ENCODE results near the gene INF2.

INF2 gene

GRCh38 chr14:104644091-104644635, 45.3 kb upstream of the INF2 start:
- Histone ChIP-seq H3K9me2 (replicated peaks; ENCODE audit: insufficient read depth, low read length) (no peaks in the 10 kb centered on the region), H3K4me3 (ENCODE audit: low read length) (no peak overlapping the region), H3K9ac (ENCODE audit: low read length) (no peak overlapping the region), H3K36me3 (replicated peaks; ENCODE audit: insufficient read depth, low read length) (no peaks in the 10 kb centered on the region), H3K4me2 (ENCODE audit: low read depth, low read length) (no peak overlapping the region), H3K79me2 (ENCODE audit: low read length) (no peaks in the 10 kb centered on the region), H3K4me1 (ENCODE audit: low read length) (no peaks in the 10 kb centered on the region), H2AFZ (ENCODE audit: low read length) (no peak overlapping the region), H3F3A (ENCODE audit: insufficient read depth, low read length) (no peaks in the 10 kb centered on the region), H4K20me1 (ENCODE audit: insufficient read depth, low read length) (no peaks in the 10 kb centered on the region), H3K9me3 (replicated peaks; ENCODE audit: insufficient read depth, low read length) (no peaks in the 10 kb centered on the region), H3K27ac (ENCODE audit: low read length) (no peak overlapping the region), H3K27me3 (replicated peaks; ENCODE audit: insufficient read depth, low read length) (peaks cover 31% of the 10 kb centered on the region)
- no peak for DNase-seq
- no peak for TF ChIP-seq EZH2phosphoT487 (IDR thresholded peaks at IDR 0.05; ENCODE audit: low read length)
- no peak for TF ChIP-seq EZH2 (optimal IDR thresholded peaks at IDR 0.05; ENCODE audit: low read depth, low read length)
- no peak for TF ChIP-seq CTCF (IDR thresholded peaks at IDR 0.05; ENCODE audit: low read length)

DNA sequence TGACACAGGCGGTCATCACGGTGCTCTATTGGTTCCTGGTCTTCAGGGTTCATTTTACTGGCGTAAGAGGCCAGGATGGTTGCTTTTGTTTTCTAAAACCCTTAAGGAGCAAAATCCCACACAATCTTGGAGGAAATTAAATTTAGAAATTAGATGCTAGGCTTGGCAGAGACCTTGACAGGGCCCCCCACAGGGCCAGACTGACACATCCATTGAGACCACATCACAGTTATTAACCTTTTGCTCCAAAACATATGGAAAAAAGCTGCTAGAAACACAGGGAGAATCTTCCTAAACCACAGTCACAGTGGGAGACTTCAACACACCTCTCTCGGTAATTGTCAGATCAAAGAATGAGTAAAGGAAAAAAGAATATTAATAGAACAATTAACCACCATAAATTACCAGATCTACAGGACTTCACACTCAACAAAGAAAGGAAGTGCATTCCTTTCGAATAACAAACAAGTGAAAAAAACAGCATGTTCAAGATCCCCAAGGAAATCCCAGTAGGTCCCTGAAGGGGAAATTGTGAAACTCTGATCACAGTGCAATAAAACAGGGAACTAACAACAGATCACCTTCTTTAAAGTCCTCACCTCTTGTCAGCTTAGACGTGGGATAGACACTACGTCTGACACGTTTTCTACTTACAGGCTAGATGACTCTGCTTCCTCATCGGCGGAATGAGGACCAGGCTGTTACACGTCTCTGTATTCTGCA, 44.6 kb upstream of the INF2 start:
- Histone ChIP-seq H3K79me2 (ENCODE audit: low read length) (no peaks in the 10 kb centered on the region), H3K27ac (ENCODE audit: low read length) (no peak overlapping the region), H3K9me2 (replicated peaks; ENCODE audit: insufficient read depth, low read length) (no peaks in the 10 kb centered on the region), H3K9ac (ENCODE audit: low read length) (no peak overlapping the region), H3K4me1 (ENCODE audit: low read length) (no peaks in the 10 kb centered on the region), H2AFZ (ENCODE audit: low read length) (no peak overlapping the region), H3K36me3 (replicated peaks; ENCODE audit: insufficient read depth, low read length) (no peaks in the 10 kb centered on the region), H3K27me3 (replicated peaks; ENCODE audit: insufficient read depth, low read length) (peaks cover 33% of the 10 kb centered on the region), H3K4me3 (ENCODE audit: low read length) (no peak overlapping the region), H4K20me1 (ENCODE audit: insufficient read depth, low read length) (no peaks in the 10 kb centered on the region), H3K9me3 (replicated peaks; ENCODE audit: insufficient read depth, low read length) (no peaks in the 10 kb centered on the region), H3K4me2 (ENCODE audit: low read depth, low read length) (no peak overlapping the region), H3F3A (ENCODE audit: insufficient read depth, low read length) (no peaks in the 10 kb centered on the region)
- no peak for DNase-seq
- TF ChIP-seq CTCF (IDR thresholded peaks at IDR 0.05; ENCODE audit: low read length) (no peak), EZH2phosphoT487 (IDR thresholded peaks at IDR 0.05; ENCODE audit: low read length) (no peak), EZH2 (optimal IDR thresholded peaks at IDR 0.05; ENCODE audit: low read depth, low read length) (no peak)

- Histone ChIP-seq H3K9me3 (replicated peaks; ENCODE audit: insufficient read depth, low read length) (no peaks in the 10 kb centered on the region), H3K79me2 (ENCODE audit: low read length) (no peaks in the 10 kb centered on the region), H3K27ac (ENCODE audit: low read length) (no peak overlapping the region), H3K4me2 (ENCODE audit: low read depth, low read length) (no peak overlapping the region), H3K36me3 (replicated peaks; ENCODE audit: insufficient read depth, low read length) (no peaks in the 10 kb centered on the region), H3K9me2 (replicated peaks; ENCODE audit: insufficient read depth, low read length) (no peaks in the 10 kb centered on the region), H3F3A (ENCODE audit: insufficient read depth, low read length) (no peaks in the 10 kb centered on the region), H3K4me3 (ENCODE audit: low read length) (no peak overlapping the region), H3K9ac (ENCODE audit: low read length) (no peak overlapping the region), H2AFZ (ENCODE audit: low read length) (no peak overlapping the region), H3K27me3 (replicated peaks; ENCODE audit: insufficient read depth, low read length) (peaks cover 35% of the 10 kb centered on the region), H4K20me1 (ENCODE audit: insufficient read depth, low read length) (no peaks in the 10 kb centered on the region), H3K4me1 (ENCODE audit: low read length) (no peaks in the 10 kb centered on the region)
- TF ChIP-seq EZH2 (optimal IDR thresholded peaks at IDR 0.05; ENCODE audit: low read depth, low read length) (no peak), CTCF (IDR thresholded peaks at IDR 0.05; ENCODE audit: low read length) (no peak), EZH2phosphoT487 (IDR thresholded peaks at IDR 0.05; ENCODE audit: low read length) (no peak)
- no peak for DNase-seq
Measured at GRCh38 chr14:104647467-104648043, 41.9 kb upstream of the INF2 start.

Data from MM.1S (cell line).